NCI-H1092 treated with DMSO at 0.1 percent for 48 hours (cell line): Measurements from ENCODE around the gene GPSM3.

Experiments used
- DNase-seq: peaks from one replicate; lab custom pipeline; 2025; lab: John Stamatoyannopoulos, UW

The GPSM3 gene

DNA sequence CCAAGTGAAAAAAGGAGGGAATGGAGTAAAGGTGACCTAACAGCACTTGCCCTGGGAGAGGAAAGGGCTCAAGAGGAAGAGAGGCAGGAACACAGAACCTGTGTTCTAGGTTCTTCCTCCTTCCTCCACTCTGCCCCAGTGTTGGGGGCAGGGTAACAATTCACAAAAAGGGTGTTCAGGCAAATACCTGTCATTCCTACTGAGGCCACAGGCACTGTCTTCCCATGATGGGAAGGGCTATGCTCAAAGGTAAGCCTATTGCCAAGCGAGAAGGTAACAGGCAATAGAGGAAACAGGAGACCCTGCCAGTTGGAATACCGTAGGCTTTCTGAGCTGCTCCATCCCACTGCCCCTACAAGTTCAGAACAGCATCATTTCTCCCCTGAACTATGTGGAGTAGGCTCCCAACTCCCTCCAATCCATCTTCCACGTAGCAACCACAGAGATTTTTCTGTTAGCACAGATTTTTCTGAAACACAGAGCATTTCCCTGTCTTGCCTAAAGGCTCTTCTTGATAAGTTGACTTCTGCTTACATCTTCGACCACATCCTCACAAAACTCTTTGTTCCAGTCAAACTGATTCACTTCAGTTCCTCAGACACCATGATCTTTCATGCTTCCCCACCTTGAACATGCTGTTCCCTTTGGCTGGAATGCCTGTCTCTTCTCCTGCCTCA is 19.3 kb downstream of the GPSM3 start:
- DNase-seq = no peak

DNA sequence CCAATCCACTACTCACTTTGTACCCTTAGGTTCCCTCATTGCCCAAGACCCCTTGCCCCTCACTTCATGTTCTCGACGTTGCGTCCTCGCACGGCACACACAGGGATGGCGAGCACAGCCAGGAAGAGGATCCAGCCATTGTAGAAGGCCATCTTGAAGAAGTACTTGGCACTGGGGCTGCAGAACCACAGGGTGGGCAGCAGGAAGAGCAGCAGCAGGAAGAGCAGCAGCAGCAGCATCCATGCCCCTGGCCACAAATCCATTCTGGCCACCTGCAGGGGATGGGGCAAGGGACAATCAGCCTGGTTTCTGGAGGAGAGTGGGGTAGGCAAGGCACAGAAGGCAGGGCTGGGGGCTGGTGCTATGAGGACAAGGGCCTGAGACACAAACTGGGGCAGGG is 21.2 kb downstream of the GPSM3 start:
- no peak for DNase-seq

DNA sequence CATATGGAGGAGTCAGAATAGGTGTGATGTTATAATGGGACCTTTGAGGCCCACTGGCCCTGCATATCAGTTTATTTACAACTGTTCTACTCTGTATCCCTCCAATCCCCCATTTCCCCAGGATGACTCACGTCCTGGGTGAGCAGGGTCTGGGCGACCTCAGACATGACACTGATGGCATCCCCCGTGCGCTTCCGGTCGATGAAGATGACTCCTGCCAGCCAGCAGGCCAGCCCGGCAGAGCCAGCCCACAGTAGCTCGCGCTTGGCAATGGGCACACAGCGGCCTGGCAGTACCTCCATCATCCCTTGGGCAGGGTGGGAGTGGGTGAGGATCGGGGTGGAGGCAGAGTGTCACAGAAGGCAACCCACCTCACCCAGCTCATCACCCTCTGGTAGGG is 22.1 kb downstream of the GPSM3 start:
- DNase-seq = no peak

DNA sequence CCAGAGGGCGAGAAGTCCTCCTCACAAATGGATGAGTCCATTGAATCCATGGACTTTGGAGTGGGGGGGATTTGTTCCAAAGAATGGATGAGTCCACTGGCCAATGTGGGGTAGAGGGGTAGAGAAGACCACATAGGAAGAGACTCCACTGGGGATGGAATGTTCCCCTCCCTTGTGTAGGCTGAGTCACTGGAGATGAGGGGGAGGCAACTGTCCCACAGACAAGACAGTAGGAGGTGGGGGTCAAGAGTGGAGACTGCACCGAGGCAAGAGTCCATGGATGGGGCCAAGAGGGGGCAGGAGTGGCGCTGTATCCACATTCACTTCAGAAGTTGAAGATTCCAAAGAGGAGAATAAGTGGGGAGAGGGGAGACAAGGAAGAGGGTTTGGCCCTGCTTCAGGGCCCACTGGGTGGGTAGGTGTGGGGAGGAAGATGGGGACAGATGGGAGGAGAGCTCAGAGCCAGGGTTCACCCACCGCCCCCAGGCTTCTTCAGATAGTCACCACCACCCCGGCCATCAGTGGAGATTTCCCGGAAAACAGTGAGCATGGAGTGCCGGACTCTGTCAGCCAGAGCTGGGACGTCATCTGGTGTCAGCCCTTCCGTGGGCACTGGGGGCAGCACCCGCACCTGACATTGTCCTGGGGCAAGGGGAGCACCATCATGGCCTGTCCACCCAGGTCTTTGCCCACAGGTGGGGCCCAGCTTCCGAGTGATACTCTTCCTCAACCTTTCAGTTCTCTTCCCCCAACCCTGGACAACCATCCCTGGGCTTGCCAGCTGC is 23.4 kb downstream of the GPSM3 start:
- no peak for DNase-seq

DNA sequence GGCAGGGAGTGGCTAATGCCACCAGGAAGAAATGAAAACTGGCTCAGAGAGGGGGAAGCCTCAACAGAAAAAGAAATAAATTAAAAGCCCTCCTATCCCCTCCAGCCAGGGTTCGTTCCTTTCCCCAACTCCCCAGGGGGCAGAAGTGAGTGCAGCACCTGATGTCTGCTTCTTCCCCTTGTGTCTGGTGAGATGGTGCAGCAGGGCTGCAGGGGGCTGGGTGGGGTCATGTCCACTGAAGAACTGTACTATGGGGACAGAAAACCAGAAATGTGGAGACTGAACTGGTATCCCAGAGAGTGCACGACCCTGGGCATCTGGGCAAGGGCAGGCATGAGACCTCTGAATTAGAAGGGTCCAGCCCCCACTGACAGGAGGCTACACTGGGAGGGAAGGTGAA is 24.1 kb downstream of the GPSM3 start:
- DNase-seq = no peak

DNA sequence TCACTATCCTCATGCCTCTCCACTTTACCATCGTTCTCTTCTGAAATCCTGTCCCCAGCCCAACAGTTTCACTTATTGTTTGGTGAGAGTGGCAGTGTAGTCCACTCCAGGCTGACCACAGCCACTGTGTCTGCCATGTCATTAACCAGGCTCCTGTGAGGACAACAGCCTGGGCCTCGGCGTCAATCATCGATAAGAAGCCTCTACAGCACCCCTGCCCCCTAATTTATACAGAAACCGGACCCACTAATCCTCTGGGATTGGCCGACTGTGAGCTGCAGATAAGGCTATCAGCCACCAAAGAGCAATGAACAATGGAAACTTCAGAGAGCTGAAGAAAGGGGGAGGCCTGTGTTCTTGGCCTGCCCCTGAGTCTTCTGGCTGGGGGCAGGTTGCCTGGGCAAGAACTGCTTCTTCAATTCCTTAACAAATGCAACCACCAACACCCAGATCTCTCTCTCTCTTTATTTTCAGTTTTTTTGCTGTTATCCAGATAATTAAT is 24.6 kb downstream of the GPSM3 start:
- no peak for DNase-seq

DNA sequence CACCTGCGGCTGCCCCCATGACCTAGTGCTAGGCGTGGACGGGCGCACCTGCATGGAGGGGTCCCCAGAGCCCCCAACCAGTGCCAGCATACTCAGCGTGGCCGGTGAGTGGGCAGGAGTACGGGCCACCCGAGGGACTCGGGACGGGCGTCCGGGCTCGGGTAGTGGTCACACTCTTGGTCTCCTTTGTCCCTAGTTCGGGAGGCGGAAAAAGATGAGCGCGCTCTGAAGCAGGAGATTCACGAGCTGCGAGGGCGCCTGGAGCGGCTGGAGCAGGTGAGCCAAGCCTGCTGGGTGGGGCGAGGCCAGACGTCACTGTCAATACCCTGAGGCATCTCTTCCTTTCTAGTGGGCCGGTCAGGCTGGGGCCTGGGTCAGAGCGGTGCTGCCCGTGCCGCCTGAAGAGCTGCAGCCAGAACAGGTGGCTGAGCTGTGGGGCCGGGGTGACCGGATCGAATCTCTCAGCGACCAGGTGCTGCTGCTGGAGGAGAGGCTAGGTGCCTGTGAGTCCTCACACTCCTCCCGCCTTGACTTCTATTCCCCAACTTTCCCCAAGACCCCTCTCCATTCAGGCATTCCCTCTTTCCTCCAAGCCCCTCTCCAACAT is 25.2 kb downstream of the GPSM3 start:
- no peak for DNase-seq

DNA sequence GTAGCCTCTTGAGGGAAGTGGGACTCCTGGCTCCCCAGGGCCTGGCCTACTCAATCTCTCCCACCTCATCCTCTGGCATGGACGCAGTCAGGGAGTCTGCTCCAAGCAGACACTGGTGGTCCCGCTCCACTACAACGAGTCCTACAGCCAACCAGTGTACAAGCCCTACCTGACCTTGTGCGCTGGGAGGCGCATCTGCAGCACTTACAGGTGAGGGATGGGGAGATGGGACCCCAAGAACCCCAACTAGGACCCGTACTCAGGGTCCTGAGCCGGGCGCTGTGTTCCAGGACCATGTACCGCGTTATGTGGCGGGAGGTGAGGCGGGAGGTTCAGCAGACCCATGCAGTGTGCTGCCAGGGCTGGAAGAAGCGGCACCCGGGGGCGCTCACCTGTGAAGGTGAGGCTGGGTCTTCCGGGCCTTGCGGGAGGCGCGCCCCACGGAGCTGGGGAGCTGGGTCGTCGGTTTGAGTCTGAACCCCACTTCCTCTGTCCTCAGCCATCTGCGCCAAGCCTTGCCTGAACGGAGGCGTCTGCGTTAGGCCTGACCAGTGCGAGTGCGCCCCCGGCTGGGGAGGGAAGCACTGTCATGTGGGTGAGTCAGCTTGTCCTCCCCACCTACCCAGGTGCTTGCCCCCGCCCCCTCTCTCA is 25.9 kb downstream of the GPSM3 start:
- no peak for DNase-seq

DNA sequence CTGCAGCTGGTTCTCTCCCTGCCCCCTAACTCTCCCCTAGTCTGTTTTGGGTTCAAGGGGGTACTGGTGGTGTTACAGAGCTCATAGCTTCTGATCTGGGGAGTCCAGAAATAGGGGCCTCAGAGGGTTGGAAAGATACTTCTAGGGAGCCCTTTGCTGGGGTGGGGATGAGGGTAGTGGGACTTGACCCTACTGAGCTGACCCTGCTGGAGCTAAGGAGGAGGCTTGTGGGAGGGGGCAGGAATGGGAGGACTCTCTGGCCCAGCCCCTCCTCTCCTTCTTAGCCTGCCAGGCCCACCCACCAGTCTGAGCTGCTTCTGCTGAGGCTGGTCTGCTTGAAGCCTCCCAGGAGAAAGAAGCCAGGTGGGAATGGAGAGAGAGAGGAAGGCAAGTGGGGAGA is 28.1 kb downstream of the GPSM3 start, which contains the start of gene EGFL8:
Gene EGFL8 (plus strand): TSS at position 301 of the 400 bp plus-strand sequence. CDS start 1,571 bp downstream, outside the sequence.
- no peak for DNase-seq

DNA sequence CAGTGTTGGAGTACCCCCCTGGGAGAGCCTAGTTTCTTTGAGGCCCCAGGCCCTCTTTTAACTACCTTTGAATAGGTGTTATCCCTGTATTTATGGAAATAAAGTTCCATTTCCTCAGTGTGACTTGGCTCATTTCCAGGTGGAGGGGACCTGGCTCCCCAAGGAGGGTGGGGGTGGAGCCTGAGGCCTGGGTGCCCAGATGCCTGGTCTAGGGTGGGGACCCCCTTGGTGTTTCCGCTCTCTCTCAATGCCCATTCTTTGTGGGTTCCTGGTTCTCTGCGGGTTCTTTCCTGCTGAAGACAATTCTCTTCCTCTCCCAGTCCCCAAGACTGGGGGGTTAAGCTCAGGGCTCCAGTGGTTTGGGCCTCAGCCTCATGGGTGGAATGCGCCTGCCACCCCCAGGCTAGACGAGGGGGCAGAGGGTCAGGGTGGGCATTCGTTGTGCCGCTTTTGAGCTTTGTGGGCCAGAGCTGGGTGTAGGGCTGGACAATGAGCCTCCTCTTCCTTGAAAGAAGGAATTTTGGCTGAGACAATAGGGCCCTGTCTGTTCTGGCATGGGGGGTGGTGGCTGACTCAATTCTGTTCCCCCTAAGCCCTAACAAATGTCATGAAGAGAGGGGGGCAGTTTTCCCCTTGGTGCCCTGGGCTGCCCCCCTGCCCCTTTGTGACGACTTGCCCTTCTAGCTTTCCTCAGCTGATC is 28.7 kb downstream of the GPSM3 start:
- no peak for DNase-seq

DNA sequence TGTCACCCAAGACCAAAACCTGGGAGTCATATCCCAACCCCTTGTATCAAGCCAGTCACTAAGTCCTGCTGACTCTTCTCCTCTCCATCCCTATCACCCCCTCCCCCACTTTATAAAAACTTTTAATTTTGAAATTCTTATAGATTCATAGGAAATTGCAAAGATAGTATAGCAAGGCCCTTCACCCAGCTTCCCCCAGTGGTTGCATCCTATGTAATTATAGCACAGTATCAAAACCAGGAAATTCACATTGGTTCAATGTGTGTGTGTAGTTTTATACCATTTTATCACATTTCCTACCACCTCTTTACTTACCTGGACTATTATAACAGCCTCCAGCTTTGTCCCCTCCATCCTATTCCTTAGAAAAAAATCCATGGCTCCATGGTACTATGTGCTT is 34.4 kb downstream of the GPSM3 start:
- no peak for DNase-seq

DNA sequence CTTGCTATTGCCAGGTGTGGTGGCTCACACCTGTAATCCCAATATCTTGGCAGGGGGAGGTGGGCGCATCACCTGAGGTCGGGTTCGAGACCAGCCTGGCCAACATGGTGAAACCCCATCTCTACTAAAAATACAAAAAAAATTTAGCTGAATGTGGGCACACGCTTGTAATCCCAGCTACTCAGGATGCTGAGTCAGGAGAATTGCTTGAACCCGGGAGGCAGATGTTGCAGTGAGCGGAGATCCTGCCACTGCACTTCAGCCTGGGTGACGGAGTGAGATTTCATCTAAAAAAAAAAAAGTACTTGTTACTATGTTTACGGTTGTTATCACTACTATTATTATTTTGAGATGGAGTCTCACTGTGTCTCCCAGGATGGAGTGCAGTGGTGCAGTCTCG is 35.6 kb downstream of the GPSM3 start:
- no peak for DNase-seq

DNA sequence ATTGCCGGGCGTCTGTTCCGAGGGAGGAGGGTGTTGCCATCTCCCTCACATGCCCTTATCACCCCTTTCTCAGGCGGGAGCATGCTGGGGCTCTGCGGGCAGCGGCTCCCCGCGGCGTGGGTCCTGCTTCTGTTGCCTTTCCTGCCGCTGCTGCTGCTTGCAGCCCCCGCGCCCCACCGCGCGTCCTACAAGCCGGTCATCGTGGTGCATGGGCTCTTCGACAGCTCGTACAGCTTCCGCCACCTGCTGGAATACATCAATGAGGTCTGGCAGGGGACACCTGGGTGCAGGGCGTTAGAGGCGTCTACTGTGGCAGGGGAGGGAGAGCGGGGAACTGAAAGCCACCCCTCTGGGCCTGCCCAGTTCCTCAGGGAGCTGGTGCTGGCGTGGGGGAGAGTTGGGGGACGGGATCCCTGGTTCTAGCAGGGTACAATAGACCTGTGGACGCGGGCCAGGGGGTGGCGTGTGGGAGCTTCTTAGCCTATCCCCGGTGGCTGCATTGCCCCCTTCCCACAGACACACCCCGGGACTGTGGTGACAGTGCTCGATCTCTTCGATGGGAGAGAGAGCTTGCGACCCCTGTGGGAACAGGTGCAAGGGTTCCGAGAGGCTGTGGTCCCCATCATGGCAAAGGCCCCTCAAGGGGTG is 37.8 kb downstream of the GPSM3 start:
- peak; percentile 53 for DNase-seq

DNA sequence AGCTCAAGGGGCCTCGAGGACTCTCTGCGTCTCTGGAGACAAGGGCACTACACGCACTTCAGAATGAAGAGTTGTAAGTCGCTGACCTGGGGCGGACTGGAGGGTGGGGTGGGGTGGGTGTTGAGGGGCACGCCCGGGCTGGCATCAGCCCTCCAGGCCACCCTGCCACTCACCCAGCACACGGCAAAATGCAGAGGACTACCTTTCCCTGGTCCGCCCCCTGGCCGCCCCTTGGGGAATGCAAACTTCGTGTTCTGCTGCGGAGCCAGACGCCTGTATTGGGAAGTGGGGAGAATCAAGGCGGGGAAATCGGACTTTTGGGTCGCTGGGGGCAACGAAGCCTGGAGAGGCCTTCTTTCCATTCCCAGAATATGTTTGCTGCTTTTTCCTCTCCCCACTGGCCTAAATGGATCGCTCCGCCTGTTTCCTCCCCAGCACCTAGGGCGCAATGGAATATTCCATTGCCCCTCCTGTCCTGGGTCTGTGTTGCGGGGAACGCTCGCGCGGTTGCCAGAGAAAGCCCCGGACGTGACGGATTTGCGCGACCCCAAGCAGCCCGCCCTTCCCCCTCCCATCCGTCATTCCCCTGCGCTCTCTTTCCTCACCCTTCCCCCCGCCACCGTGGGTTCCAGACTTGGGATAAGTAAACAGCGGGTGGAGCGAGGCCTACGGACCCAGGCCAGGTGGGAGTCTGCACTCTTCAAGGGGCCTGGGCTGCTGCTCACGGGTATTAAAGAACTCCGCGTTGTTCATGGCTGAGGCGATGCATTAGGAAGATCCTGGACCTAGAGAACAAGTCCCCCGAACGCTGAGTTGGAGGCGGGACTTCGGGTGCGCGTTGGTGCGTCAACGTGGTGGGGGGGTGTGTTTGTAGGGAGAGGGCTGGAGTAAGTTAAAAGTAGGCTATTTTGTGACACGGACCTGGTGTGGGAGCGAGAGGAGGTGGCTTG is 38.6 kb downstream of the GPSM3 start, which contains the start of gene PPT2:
Gene PPT2 (plus strand): TSS at position 578 of the 950 bp plus-strand sequence. CDS start 454 bp downstream, outside the sequence.
- DNase-seq = peak; percentile 54

DNA sequence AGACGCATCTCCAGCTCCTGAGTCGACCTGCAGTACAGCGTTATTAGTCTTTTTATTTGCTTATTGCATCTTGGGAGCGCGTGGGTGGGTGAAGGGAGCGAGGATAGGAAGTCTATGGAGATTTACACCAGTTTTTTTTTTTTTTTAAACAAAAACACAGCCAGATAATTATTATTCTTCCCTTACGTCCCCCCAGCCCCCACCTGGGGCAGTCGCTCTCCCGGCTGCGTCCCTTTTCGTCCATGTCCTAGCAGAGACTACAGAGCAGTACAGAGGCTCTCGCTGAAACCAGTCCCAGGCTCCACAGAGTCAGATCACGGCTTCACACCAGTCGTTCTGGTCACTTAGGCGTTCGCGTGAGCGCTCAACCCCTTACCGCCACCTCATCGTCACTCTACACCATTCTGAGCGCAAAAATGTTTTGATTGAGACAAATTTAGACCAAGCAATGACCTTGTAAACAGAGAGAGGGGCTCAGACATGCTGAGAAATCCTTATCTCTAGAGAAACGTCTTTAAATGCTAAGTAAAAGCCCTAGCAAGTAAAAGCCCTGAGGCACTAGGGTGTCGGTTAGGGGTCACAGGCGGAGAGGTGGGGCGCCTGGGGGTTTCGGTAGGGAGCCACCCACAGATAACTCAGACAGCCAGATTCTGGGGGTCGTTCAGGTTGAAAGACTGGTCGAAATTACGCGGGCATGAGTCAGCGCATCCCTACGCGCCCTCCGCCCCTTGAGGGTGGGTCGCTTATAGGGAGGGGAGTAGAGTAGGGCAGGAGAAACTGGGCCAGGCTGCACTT is 39.5 kb downstream of the GPSM3 start:
- DNase-seq = no peak

DNA sequence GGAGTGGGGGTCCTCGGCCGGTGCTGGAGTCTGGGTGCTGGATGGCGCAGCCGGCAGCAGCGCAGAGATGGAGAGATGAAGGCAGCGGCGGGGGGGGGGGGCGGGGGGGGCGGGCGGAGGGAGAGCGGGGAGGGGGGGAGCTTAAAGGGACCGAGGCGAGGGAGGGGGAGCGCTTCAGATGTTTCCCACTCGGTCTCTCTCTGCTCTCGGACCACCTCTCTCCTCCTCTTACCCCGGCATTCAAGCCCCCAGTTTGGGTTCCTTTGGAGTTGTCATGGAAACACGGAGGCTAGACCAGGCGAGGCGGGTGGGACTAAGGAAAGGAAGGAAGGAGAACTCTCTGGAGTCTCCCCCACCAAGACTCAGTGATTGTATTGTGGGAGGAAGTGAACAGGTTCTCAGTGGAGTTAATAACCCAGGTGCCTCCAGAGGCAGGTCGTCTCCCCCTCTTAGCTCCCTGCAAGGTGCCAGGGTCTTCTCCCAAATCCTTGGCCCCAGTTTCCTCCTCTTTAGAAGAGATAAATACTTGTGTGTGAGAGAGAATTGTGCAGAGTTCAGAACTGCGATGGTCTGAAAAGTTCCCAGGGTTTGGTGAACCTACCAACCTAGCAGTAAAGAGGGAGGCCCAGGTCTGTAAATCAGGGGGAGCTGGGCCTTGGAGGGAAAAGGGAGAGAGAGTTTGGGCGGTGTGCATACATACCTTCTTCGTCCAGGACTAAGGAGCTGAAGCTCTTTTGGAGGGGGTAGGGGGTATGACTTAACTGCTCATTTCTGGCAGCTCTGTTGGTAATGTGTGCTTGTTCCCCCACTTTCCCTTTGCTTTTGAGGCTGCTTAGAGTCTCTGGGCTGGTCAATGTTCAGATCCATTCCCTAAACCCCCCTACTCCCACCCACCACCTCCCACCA is 40.3 kb downstream of the GPSM3 start, which contains the start of gene PRRT1:
Gene PRRT1 (minus strand): TSS at position 77 of the 906 bp plus-strand sequence. CDS start 112 bp downstream, outside the sequence.
- no peak for DNase-seq

DNA sequence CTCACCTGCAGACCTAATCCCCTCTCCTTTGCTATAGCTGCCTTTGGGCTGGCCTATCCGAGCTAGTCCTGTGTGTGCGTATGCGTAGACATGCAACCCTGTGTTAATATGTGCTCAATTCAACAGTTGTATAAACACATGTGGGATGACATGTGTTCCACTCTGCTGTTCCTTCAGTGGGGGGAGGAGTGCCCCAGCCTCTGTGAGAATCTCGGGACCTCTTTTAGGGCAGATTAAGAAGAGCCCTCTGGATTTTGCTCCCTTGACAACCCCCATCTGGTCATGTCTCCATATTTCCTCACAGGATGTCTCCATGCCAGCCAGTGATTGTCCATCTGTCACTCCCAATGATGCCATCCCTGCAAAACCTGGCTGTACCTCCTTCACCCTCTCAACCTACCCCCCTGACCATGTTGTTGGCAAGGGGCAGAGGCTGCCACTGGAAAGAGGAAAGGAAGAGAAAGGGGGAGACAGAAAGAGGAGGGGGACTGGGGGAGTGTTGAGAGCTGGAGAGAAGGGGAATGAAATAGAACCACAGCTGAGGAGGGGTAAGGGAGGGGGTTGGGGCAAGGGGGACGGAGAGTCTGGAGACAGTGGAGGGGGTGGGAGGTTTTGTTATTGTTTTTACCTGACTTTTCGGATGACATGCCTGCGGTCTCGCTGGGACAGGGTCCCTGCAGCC is 41.1 kb downstream of the GPSM3 start:
- no peak for DNase-seq
